Adrenal gland (tissue), 5 donors: ENCODE results near the gene HSPA12A.

Experiments
- POLR2A ChIP-seq, 2 donors: fragments of 450-650 bp; IDR thresholded peaks; one replicate each; pipeline ENCODE4 v1.6.1; 2017; ENCODE audit warnings: antibody characterized with exemption in 2 of 2, mild to moderate bottlenecking in 2 of 2, moderate library complexity in 1 of 2
- TF ChIP-seq, protein P1 (sequence below), 6 experiments: fragments of 450-650 bp in 4 of 6; fragments of 200-600 bp in 2 of 6; sonication (generic) in 1 of 6; IDR thresholded peaks; 1 replicate in 5 of 6; 2 replicates in 1 of 6; pipeline versions ENCODE4 v1.5.1 to v1.8.0; 2016 to 2021; ENCODE audit warnings: antibody characterized with exemption in 6 of 6, mild to moderate bottlenecking in 2 of 6, moderate library complexity in 1 of 6
- donor health status: DM: no; HTN: no; CAD: no.

DNA sequence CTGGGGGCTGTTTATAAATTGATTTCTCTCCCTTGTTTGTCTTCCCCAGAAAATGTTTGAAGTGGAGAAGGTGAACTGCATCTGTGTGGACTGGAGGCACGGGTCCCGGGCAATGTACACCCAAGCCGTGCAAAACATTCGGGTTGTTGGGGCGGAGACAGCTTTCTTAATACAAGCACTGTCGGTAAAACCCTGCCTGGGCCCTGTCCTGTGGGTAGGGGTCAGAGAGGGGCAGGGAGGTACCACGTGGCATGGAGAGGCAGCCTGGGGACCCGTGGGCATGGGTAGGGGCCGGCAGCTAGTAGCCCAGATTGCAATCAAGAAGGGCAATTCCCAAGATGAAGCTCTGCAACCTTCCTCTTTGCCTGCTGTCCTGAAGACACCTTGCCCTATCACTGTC, 115.6 kb downstream of the HSPA12A start:
- TF ChIP-seq, protein P1, sequence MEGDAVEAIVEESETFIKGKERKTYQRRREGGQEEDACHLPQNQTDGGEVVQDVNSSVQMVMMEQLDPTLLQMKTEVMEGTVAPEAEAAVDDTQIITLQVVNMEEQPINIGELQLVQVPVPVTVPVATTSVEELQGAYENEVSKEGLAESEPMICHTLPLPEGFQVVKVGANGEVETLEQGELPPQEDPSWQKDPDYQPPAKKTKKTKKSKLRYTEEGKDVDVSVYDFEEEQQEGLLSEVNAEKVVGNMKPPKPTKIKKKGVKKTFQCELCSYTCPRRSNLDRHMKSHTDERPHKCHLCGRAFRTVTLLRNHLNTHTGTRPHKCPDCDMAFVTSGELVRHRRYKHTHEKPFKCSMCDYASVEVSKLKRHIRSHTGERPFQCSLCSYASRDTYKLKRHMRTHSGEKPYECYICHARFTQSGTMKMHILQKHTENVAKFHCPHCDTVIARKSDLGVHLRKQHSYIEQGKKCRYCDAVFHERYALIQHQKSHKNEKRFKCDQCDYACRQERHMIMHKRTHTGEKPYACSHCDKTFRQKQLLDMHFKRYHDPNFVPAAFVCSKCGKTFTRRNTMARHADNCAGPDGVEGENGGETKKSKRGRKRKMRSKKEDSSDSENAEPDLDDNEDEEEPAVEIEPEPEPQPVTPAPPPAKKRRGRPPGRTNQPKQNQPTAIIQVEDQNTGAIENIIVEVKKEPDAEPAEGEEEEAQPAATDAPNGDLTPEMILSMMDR (IDR thresholded peaks at IDR 0.05), result no peak
- no peak for TF ChIP-seq POLR2A (IDR thresholded peaks at IDR 0.05)
